ENCODE data around the gene FLG. TPM values are rescaled to one million over a fixed set of nuclear protein-coding genes. Genes with fewer than 3 reads are reported as not detected.
"Not testable (repeated sequence)": the region's sequence is repeated elsewhere in the genome, so short reads cannot be mapped to it uniquely, and the experiment has no call there.

The FLG gene
- total and polyA plus RNA-seq, 2 of the 4 experiments (the other 2 are of a cell fraction): under 0.01 TPM; not detected in 1

DNA sequence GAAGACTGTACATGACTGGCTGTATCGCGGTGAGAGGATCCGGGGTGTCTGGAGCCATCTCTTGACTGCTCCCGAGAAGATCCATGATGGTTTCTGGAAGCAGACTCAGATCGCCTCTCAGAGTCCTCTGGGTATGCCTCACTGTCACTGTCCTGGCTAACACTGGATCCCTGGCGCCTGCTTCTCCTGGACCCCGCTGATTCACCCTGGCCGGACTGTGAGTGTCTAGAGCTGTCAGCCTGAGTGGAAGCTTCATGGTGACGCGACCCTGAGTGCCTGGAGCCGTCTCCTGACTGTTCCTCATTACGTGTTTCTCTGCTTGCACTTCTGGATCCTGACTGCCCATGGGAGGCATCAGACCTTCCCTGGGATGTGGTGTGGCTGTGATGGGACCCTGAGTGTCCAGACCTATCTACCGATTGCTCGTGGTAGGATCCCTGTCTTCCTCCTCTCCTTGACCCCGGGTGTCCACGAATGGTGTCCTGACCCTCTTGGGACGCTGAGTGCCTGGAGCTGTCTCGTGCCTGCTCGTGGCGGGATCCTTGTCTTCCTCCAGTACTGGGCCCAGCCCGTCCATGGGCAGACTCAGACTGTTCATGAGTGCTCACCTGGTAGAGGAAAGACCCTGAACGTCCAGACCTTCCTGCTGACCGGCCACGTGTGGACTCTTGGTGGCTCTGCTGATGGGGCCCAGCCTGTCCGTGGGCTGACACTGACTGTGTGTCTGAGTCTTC, 21.7 kb downstream of the FLG start:
- H3K36me3 ChIP-seq (ENCODE audit: control insufficient read depth, insufficient read depth, low read length); H4K8ac ChIP-seq (ENCODE audit: low read depth in 2 of 2, low read length in 2 of 2); H3K27ac ChIP-seq (ENCODE audit: insufficient read depth, low read length); ATAC-seq (ENCODE audit: low read depth); H2BK5ac ChIP-seq (ENCODE audit: low read depth, low read length, poor library complexity, severe bottlenecking); H2AK9ac ChIP-seq (replicated peaks; ENCODE audit: low read depth, low read length, poor library complexity); H3K79me1 ChIP-seq (ENCODE audit: low read depth in 1 of 2, low read length in 2 of 2); H2AFZ ChIP-seq (replicated peaks; ENCODE audit: low read length, poor library complexity); H3K23ac ChIP-seq (ENCODE audit: low read depth, low read length); dilution Hi-C loops (cut with HindIII; ENCODE audit: low sequenced_read_pairs, unreplicated experiment); H2BK15ac ChIP-seq (ENCODE audit: low read depth, low read length); H3K18ac ChIP-seq (ENCODE audit: low read depth, low read length); H3K4me1 ChIP-seq (ENCODE audit: control insufficient read depth, insufficient read depth, low read length); H2BK20ac ChIP-seq (ENCODE audit: low read depth, low read length); H3K4ac ChIP-seq (ENCODE audit: low read depth, low read length); in situ Hi-C loops (cut with MboI; ENCODE audit: low sequenced_read_pairs); H3K9me3 ChIP-seq (ENCODE audit: control insufficient read depth, insufficient read depth, low read length); CTCF ChIA-PET; H3K9ac ChIP-seq (ENCODE audit: low read depth, low read length); H3K4me2 ChIP-seq (ENCODE audit: low read depth, low read length); H3K56ac ChIP-seq (ENCODE audit: extremely low read depth, insufficient read depth, low read length); H3K14ac ChIP-seq (replicated peaks; ENCODE audit: low read depth, low read length); BruUV-seq (replicated peaks); H3K27me3 ChIP-seq (ENCODE audit: control insufficient read depth, insufficient read depth, low read length); H4K20me1 ChIP-seq (ENCODE audit: insufficient read depth, low read length); H4K91ac ChIP-seq (ENCODE audit: insufficient read depth, low read depth, low read length); H3K9me1 ChIP-seq (ENCODE audit: insufficient read depth, low read length); H3K4me3 ChIP-seq (ENCODE audit: insufficient read depth, low read depth, low read length); H2AK5ac ChIP-seq (ENCODE audit: low read depth, low read length); DNase-seq; H2BK120ac ChIP-seq (ENCODE audit: low read depth, low read length); H4K5ac ChIP-seq (ENCODE audit: low read depth, low read length); POLR2A ChIA-PET (ENCODE audit: unreplicated experiment); intact Hi-C loops (cut with micrococcal nuclease): not testable (repeated sequence)
- WGBS, 2 experiments (ENCODE audit: extremely low coverage in 2 of 2, insufficient read length in 1 of 2): 84% methylated on average over 8 of the region's 25 CpGs; no CpG with 5 or more reads in 1 of the 2 experiments

DNA sequence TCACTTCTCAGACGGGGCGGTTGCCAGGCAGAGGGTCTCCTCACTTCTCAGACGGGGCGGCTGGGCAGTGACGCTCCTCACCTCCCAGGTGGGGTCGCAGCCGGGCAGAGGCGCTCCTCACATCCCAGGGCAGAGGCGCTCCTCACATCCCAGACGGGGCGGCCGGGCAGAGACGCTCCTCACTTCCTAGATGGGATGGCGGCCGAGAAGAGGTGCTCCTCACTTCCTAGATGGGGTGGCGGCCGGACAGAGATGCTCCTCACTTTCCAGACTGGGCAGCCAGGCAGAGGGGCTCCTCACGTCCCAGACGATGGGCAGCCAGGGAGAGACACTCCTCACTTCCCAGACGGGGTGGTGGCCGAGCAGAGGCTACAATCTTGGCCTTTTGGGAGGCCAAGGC, 68.6 kb downstream of the FLG start:
- ATAC-seq (ENCODE audit: low read depth); H2BK120ac ChIP-seq (ENCODE audit: low read depth, low read length); H3K9me1 ChIP-seq (ENCODE audit: insufficient read depth, low read length); H3K27me3 ChIP-seq (ENCODE audit: control insufficient read depth, insufficient read depth, low read length); CTCF ChIA-PET; H3K4me3 ChIP-seq (ENCODE audit: insufficient read depth, low read depth, low read length); dilution Hi-C loops (cut with HindIII; ENCODE audit: low sequenced_read_pairs, unreplicated experiment); H3K23ac ChIP-seq (ENCODE audit: low read depth, low read length); BruUV-seq (replicated peaks); intact Hi-C loops (cut with micrococcal nuclease); H4K5ac ChIP-seq (ENCODE audit: low read depth, low read length); H2BK15ac ChIP-seq (ENCODE audit: low read depth, low read length); DNase-seq; H3K9ac ChIP-seq (ENCODE audit: low read depth, low read length); H2BK5ac ChIP-seq (ENCODE audit: low read depth, low read length, poor library complexity, severe bottlenecking); H2AFZ ChIP-seq (replicated peaks; ENCODE audit: low read length, poor library complexity); H2BK20ac ChIP-seq (ENCODE audit: low read depth, low read length); H3K18ac ChIP-seq (ENCODE audit: low read depth, low read length); H3K14ac ChIP-seq (replicated peaks; ENCODE audit: low read depth, low read length); H4K20me1 ChIP-seq (ENCODE audit: insufficient read depth, low read length); H3K4me2 ChIP-seq (ENCODE audit: low read depth, low read length); in situ Hi-C loops (cut with MboI; ENCODE audit: low sequenced_read_pairs); POLR2A ChIA-PET (ENCODE audit: unreplicated experiment); H3K9me3 ChIP-seq (ENCODE audit: control insufficient read depth, insufficient read depth, low read length); H2AK5ac ChIP-seq (ENCODE audit: low read depth, low read length); H3K56ac ChIP-seq (ENCODE audit: extremely low read depth, insufficient read depth, low read length); H3K36me3 ChIP-seq (ENCODE audit: control insufficient read depth, insufficient read depth, low read length); H3K27ac ChIP-seq (ENCODE audit: insufficient read depth, low read length); H3K79me1 ChIP-seq (ENCODE audit: low read depth in 1 of 2, low read length in 2 of 2); H3K4me1 ChIP-seq (ENCODE audit: control insufficient read depth, insufficient read depth, low read length); H4K91ac ChIP-seq (ENCODE audit: insufficient read depth, low read depth, low read length); H4K8ac ChIP-seq (ENCODE audit: low read depth in 2 of 2, low read length in 2 of 2); H2AK9ac ChIP-seq (replicated peaks; ENCODE audit: low read depth, low read length, poor library complexity); H3K4ac ChIP-seq (ENCODE audit: low read depth, low read length): not testable (repeated sequence)
- no CpG with 5 or more reads among the region's 21 CpGs for WGBS, 2 experiments (ENCODE audit: extremely low coverage in 2 of 2, insufficient read length in 1 of 2)

All from IMR-90 (cell line).